NK-92 treated with Interleukin-12 subunit alpha and Interleukin-12 subunit beta, amount 100 ng/mL, for 24 hours (cell line): ENCODE data around the gene SPATA13.
A peak's percentile ranks its signal among the peaks of the same experiment; 100 is the strongest.

ENCODE experiments used
- DNase-seq: peaks from one replicate; lab custom pipeline; 2025; lab: John Stamatoyannopoulos, UW

The SPATA13 gene

DNA sequence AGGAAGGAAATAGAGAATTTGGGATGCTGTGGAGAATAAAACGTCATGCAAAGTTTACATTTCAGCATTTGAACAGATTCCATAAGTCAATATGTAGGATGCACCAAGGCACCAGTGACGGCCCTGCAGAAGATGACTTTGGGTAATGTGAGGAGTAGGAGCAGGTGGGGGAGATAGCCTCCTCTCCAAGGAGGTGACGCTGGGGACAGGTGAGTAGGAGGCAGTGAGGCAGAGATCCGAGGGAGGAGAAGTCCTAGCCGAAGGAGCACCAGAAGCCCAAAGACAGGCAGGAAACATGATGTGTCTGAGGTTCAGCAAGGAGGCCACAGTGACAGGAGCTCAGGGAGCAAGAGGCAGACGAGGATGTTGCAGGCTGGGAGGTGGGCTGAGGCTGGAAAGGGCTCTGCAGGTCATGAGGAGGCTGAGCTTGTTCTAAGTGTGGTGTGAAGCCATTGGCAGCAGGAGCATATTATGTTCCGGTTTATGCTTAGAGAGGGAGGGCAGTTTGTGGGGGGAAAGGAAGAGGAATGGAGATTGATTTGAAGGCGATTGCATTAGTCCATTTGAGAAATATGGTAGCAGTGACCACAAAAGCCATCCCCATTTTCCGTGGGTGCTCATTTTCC, 93.1 kb downstream of the SPATA13 start:
- DNase-seq = no peak

DNA sequence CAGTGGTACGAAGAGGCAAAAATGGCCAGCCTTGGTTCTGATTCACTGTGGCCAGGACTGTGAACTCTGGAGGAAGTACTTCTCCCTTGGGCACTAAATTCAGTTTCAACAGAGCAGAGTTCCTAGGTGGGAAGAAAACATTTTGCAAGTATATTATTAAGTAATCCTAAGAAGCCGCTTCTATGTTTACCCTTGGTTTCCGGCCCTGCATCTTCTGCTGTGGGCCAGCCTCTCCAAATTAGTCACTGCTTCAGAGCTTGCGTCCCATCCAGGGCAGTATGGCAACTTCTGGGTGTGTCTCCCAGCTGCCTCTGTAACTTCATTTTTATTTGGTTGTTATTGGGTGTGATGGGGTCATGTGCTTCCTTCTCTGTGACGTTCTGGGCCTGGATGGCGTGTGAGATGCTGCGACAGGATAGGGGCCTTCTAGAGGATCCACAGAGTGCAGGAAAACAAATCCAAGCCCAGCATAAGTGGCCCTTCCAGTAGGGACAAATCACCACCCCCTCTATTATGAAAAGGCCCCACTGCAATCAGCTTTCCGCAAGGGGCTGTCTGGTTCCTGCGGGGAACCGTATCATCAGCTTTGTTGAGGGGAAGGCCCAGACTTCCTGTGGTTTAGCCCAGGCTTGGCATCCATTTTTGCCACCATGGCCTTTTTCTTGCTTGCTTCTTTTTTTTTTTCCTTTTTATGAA, 93.8 kb downstream of the SPATA13 start:
- DNase-seq = no peak

DNA sequence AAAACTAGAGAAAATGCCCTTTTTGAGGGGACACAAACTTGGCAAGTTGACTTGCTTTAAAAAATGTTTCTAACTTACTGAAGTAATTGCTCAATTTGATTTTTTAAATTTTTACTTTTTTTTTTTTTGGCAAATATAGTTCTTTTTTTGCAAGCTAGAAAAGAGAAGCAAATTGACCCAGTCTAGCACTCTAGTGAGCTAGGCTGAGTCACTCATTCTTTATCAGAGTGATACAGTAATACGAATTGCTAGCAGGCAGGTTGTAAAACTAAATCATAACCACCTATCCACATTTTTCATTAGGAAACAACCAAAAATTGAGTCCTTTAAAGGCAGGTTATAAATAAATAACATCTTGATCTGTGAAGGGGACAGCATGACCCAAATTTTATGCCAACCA, 97.0 kb downstream of the SPATA13 start:
- DNase-seq = no peak

DNA sequence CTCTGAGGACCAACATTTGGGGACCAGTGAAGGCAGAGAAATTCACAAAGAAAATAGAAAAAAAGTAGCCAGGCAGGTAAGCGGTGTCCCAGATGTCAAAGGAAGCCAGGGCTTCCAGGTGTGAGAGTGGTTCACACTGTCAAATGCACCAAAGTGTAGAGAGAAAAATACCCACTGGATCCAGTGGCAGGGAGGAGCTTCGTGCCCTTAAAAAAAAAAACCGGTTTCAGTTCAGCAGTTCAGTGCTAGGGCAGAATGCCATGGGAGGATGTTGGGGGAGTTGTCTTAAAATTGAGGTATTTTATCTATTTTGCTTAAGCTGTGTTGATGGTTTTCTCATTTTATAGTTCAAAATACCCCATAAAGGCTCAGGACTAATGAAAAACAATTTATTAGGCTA, 101.0 kb downstream of the SPATA13 start:
- no peak for DNase-seq

DNA sequence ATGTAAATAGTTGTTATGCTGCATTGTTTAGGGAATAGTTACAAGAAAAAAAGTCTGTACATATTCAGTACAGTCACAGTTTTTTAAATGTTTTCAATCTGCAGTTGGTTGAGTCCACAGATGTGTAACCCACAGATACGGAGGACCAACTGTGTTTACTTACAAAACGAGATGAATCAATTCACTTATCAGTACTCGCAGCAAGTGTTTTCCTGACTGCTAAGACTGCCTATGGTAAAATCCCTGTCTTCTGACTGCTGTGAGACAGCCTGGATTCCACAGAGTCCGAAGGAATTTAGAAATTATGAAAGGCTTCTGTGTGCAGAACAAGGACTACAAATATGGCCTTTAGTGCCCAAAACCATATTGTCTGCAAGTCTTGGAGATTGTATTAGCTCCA, 103.1 kb downstream of the SPATA13 start:
- DNase-seq = no peak

DNA sequence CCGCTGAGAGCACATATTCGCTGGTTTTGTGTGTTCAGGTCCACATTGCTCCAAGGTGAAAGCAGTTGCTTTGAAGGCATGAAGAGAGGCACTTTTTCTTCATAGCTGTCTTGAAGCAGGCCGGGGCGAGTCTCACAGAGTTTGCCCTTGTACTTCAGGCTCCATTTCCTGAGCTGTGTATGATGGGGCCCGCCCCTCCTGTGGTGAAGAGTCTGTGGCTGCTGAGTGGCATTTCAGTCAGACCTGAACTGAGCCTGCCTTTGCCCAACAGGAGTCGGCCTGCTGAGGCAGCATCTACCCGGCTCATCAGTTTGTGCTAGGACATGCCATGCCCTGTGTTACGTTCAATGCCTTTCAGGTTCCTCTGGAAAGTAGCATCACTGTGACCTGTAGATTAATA, 104.5 kb downstream of the SPATA13 start:
- peak; percentile 59 for DNase-seq

DNA sequence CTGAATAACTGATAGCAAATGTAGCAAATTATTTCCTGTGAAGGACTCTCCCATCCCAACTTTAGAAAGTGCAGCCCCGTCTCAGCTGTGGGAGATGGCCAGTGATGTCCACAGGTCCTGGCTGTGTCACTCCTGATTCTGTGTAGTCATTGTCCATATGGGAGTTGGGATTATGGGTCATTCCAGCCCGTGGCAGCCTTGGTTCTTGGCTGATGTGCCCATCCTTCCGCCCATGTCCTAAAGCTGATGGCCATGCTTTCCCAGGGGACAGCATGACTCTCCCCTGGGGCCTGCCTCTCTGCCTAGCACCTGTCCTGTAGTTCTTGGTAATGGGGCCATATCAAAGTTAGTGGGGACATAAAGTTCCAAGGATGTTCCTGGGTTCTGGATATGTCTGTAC, 104.9 kb downstream of the SPATA13 start:
- DNase-seq = no peak

DNA sequence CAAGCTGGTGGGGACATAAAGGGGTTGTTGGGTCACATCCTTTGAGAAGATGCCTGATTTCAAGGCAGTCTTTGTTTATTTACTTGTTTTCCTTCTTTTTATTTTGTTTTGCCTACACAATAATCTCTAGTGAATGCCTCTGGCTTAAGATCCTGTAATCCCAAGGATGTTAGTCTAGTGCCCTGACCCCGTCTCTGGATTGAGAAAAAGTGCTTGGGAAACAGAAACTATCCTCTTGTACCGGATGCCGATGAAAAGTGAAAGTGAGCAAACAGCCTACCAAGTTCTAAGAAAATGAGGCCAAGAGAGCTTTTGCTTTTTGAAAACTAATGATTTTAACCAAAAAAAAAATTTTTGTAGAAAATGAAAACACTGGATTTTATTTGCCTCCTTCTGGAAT, 106.8 kb downstream of the SPATA13 start:
- DNase-seq = no peak

DNA sequence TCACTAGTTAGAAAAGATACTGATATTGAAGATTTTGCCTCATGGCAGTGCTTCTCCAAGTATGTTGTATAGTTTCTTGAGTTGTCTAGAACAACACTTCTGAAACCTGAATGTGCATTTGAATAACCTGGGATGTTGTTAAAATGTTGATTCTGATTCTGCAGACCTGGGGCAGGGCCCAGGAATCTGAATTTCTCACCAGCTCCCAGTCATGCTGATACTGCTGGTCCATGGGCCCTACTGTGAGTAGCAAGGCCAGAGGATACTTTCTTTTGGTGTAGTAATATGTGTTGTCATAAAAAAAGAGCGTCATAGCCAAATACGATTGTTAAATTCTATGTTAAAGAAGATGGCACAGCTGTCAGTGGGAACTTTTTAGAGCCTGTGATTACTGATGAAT, 107.3 kb downstream of the SPATA13 start:
- DNase-seq = no peak

DNA sequence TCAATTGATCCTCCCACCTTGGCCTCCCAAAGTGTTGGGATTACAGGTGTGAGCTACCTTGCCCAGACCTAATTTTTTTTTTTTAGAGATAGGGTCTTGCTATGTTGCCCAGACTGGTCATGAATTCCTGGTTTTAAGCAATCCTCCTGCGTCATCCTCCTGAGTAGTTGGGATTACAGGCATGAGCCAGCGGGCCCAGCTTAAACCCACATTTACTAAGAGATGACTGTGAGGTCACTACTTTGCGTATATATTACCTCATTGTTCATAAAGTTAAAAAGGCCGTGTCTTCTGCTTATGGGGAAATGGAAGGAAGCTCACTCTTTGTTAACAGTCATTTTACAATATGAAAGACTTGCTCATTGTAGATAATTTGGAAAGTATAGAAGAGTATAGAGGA, 109.3 kb downstream of the SPATA13 start:
- no peak for DNase-seq

DNA sequence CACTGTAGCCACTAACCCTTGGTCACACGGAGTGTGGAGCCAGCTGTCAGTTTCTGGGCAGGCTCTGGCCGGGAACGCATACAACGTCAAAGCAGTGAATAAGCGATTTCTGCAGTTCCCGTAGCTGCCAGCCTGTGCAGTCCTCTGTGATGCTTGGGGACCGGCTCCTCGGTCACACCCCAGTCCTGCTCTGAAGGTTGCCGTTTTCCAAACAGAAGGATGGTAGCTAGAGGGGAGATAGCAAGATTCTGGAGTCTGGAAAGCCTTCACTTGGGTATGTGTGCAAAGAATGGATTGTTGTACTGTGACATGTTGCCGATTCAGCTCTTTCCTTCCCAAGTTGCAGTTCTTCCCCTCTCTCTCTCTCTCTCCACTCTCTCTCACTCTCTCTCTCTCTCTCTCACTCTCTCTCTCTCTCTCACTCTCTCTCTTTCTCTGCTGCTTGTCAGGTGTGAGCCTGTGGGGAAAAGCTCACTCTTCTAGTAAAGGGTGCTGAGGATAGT, 110.2 kb downstream of the SPATA13 start:
- no peak for DNase-seq

DNA sequence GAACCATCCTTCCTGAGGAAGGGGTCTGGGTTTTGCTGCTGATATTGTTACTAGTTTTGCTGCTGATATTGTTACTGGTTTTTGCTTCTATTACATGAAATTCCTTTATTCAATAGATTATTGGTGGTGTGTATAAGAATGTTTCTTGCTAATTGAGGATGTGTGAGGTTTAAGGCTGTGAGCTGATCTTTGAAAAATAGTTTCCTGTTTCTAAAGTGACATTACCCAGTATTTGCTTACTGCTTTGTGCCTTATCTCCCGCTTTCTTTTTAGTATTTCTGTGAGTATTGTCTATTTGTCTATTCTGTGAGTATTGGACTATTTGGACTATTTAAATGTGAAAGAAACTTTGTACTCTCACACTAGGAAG, 110.7 kb downstream of the SPATA13 start:
- DNase-seq = no peak

DNA sequence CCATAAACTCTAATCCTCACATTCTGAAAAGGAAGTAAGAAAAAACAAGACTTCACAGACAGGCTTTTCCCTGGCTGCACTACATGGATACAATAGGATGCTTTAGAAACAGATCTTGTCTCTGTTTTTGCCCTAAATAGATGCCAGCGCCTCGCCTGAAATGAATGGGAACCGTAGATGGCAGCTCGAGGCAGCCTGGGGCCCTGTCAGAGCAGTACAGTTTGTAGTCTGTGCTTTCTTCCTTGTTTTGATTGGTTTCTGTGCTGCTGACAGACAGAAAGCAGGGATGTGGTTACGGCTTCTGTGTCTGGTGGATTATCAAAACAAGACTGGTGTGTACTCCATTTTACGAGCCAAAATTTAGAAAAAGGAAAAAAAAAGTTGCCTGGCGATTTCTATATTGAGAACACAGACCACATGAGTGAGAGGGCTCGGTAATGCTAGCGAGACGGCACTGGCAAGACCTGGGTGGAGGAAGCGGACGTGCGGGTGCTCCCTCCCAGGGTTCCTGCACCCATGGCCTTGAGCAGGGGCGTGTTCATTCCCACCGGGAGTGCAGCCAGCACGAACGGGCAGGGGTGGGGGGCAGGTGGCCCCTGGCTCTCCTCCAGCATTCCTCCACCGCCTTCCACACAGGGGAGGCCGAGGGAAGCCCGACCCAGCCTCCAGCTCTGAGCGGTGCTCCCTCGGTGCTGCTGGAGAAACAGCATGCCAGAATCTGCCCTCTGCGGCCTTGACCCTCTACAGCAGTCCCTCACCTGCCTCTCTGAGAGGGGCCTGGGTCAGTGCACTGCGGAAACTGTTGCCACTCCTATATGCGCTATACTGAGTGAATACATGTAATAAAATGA, 111.3 kb downstream of the SPATA13 start:
- DNase-seq = no peak

DNA sequence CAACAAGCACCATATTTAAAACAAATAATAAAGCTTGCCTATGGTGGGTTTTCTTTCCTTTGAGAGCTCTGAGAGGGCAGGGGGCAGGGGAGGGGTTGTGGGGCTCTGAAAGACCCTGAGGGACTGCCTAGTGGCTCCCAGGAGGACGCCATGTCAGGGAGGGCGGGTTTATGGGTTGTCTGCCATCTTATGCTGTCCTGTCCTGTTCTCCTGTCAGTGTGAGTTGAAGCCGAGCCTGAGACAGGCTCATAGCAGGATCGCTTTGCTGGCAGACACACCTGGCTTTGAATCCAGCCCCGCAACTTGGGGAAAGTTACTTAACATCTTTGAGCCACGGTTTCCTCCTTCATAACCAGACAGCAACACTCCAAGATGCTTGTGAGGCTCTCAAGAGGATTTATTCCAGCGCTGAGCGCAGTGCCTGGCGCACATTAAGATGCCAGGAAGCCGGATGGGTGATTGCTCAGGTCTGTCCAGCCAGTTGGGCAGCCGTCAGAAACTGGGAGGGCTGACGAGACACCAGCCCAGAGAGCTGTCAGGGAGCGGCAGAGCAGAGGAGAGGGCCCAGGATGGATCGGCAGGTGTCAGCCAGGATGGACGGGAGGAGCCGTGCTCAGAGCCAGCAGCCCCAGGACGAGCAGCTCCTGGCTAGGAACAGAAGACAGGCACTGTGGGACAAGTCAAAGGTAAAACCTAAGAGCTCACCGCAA, 112.1 kb downstream of the SPATA13 start:
- DNase-seq = no peak

DNA sequence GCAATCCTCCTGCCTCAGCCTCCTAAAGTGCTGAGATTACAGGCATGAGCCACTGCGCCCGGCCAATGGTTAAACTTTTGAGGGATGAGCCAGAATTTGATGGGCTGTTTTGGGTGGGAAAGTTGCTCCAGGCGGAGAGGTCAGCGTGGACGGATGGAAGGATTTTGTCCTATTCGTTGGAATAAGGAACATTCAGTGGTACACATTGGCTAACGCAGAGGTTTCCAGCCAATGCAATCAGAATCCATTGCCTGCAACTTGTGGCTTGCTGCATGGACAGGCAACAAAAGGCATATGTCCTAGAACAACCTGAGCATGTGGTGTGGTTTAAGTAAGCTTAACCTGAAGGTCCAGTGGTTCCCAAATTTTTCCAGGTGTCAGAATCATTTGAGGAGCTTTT, 113.4 kb downstream of the SPATA13 start:
- DNase-seq = no peak

DNA sequence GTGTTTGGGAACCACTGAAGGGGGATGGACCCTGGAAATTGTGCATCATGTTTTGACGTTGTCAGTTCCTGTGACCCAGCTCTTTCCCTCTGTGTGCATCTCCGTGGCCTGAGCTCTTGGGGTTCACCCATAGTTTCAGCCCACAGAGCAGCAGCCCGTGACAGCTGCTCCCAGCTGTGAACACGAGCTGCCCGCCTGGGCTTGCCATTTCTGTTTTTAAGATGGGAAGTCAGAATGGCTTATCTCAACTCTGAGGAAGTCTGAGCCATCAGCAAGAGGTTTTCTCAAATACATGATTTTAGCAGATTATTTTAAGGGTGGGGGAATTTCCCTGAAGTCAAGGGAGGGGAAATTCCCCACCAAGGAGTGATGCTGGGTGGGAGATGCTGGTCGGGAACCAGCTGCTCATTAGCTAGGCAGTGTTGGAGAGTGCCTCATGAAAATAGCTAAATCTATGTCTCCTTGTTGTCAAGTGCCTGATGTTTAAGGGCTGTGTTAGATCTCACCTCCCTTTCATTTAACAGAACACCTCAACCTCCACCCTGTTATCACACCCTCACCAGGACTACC, 114.0 kb downstream of the SPATA13 start:
- peak; percentile 57 for DNase-seq

DNA sequence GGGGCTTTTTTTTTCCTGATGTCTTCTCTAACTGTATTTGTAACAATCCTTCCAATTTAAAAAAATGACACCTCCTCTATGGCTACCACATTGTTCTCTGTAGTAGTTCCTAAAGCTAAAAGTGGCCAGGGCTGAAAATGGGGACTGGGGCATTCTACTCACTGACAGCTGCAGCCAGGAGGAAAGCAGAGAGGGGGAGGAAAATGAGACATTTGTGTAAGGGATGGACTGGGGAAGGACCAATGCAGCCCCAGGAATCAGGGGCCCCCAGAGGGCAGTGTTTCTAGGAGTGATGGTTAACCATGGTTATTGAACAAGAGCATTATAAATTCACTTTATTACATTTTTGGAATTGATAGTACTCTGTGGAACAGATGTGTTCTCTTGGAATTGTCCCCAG, 114.5 kb downstream of the SPATA13 start:
- DNase-seq = no peak

DNA sequence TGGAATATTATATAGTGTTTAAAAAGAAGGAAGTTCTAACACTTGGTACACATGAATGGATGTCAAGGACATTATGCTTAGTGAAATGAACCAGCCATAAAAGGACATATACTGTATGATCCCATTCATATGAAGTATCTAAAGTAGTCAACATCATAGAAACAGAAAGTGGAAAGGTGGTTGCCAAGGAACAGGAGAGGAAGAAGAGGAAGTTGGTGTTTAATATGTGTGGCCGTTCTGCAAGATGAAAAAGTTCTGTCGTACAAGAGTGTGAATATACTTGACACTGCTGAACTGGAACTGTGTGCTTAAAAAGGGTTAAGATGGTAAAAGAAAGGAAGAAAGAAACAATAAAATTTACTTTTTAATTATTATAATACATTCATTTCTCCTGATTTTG, 115.8 kb downstream of the SPATA13 start:
- no peak for DNase-seq

DNA sequence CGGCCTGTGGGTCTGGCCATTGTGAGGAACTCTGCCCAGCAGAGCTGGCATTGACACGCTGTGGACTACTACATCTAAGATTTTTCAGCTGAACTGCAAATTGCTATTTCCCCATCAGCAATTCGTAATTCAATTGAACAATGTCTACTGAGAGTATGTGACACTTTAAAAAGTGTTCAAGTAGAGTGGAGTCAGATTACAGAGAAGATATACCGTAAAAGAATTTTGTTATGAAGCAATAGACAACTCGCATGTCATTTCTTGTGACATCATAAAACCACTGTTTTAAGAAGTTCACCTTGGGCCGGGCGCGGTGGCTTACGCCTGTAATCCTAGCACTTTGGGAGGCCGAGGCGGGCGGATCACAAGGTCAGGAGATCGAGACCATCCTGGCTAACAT, 116.3 kb downstream of the SPATA13 start:
- no peak for DNase-seq

DNA sequence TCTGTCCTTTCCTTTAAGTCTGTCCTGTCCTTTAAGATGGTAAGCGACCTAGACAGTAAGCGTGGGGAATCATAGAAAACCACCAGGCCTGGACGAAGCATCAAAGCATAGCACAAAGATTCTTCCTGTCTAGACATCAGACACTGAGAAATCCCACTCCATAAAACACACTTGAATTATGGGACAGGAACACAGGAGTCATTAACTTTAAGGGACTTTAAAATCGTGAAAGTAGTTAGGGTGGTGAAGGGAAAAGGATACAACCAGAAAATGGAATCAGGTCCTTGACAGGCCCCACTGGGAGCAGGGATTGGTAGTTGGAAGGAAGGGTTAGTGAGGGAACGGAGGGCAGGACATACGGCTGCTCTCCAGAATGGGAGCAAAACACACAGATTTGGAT, 117.2 kb downstream of the SPATA13 start:
- DNase-seq = no peak

DNA sequence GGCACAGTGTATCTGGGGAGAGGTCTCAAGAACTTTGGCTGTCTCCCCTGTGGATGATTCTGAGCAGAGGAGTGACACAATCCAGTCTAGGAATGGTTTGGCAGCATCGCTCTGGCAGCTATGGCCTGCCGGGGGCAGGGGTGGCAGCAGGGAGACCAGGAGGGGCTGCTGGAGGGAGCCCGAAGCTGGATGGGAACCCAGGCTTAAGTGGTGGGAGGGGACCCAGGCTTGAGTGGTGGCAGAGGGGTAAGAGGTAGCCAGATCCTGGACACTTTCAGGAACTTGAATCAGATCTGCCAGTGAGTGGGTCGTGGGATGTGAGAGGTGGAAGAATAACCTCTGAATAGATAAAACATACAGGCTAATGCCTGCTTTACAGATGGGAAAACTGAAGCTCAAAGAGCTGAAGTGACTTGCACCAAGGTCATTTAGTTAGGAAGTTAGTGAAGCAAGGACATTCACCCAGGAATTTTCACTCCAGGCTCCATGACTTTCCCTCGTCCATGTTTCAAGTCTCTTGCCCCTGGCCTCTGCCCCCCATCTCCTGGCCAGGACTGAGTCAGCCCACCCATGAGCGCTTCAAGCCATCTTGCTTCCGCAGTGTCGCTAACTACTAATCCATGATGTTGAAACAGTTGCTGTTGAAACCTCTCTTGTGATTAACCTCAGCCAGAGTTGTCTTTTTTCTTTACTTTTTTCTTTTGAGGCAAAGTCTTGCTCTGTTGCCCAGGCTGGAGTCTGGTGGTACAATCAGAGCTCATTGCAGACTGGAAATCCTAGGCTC, 119.0 kb downstream of the SPATA13 start:
- DNase-seq = no peak
